Stimulated activated CD4-positive, alpha-beta T cell treated with anti-CD3 and anti-CD28 coated beads, TNF-alpha, amount 100 ng/mL, for 1 hour (primary cell): ENCODE measurements around the gene KRT15.

Experiments used
- DNase-seq, 3 donors: peaks; one replicate each; pipeline ENCODE4 v3.0.0-alpha.2; 2020; ENCODE audit warnings: low read depth in 3 of 3, low spot score in 1 of 3

KRT15 gene

GRCh38 chr17:41527063-41528023, 8.7 kb upstream of the KRT15 start:
- DNase-seq = no peak

- no peak for DNase-seq
These were observed 5.6 kb upstream of the KRT15 start for GRCh38 chr17:41524261-41524660.

DNA sequence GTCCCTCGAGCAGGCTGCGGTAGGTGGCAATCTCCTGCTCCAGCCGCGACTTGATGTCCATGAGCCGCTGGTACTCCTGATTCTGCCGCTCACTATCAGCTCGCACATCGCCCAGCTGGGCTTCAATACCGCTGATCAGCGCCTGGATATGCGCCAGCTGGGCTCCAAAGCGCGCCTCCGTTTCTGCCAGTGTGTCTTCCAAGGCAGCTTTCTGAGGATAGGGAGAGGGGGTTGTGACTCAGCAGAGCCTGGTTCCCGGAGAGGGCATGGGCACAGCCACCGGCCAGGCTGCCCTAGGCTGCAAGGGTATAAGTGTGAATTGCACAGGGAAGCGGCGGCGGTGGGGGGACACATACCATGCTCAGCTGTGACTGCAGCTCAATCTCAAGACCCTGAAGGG, 5.1 kb upstream of the KRT15 start:
- DNase-seq = no peak

- no peak for DNase-seq
These were observed 4.5 kb upstream of the KRT15 start for GRCh38 chr17:41523225-41523593.

DNA sequence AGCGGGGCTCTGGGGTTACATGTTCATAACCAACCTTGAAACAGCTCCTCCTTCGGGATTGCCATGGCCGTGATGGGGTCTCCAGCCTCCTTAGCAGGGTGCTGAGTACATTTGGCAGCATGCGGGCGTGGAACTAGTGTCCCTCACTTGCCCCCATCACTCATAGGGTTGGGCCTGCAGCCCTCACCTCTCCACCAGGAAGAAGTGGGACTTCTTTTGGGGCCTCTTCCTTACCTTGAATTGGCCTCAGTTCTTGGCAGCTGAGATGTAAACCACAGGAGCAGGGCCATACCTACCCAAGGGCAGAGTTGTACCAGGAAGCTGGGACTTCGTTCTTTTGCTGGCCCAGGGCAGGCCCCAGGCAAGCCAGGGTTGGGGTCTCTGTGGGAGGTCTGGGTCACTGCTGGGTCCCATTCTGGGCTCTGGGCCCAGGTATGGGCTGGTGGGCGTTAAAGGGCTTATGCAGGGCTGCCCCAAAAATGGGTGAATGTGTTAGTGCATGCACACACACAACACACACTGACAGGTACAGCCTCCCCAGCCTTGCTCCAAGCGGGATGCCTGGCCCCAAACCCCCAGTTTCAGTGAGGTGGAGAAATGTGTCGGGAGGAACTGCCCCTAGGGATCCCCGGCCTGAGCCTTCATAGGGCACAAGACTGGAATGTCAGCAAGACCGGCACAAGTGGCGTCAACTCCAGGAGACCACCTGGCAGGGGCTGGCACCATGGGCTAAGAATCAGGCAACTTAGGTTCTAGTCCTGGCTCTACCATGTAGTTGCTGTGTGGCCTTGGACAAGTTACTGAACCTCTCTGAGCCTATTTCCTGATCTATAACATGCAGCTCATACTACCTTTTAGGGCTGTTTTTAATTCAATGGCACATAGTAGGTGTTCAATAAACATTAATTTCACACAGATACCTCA, 3.9 kb upstream of the KRT15 start:
- no peak for DNase-seq

DNA sequence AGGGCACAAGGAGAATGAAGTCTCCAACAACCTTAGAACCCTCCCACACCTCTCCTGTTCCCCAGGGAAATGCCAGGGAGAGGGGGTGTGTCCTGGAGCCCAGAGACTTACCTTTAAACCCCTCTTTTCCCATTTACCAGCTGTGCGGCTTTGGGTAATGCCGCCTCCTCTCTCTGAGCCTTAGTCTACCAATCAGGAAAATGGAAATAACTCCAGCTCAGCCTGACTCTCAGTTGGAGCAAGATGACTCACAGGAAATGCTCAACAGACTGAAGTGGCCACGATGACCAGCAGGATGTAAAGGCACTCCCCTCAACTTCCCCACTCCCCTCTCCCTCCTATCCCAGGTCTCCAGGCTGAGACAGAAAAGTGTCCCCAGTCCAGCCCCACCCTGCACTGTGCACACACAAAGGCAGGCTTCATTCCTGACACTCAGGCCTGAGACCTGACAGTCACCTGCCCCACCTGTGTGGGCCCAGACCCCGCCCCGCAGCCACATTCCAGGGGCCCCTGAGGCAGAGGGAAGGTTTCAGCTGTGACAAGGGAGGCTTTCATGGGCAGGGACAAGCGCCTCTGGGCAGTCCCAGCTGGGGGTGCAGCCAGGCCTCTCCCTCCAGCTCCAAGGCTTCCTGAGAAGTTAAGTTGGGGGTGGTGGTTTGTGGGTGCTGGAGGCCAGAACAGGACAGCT, 3.0 kb upstream of the KRT15 start:
- no peak for DNase-seq

DNA sequence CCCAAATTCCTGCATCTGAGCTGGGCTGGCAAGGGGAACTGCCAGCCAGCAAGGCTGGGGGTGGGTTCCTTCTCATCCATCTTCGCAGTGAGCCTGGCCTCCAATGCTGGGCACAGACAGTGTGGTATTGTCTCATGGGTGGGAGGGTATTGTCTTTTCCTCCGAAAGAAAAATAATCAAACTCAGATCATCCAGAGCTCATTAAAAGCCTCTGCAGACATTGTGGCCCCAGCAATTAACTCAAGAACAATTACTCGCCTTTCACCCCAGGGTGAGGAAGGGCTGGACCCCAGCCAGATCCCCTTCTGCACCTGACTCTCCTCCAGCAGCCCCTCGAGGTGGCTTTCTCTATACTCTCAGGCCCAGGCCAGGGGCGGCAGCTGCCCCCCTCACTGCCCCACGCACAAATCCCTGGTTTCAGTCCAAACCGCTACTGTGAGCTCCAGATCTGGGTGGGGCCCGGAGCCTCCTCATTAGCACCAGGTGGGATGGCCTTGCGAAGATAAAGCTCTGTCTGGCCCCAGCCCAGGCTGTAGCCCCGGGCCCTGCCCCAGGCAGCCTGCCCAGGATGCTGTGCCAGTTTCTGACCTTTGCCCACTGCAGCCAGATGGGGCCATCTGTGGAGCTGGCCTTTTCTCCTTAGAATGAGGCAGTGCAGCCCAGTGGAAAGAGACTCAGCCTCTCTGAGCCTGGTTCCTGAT, 2.3 kb upstream of the KRT15 start:
- no peak for DNase-seq

DNA sequence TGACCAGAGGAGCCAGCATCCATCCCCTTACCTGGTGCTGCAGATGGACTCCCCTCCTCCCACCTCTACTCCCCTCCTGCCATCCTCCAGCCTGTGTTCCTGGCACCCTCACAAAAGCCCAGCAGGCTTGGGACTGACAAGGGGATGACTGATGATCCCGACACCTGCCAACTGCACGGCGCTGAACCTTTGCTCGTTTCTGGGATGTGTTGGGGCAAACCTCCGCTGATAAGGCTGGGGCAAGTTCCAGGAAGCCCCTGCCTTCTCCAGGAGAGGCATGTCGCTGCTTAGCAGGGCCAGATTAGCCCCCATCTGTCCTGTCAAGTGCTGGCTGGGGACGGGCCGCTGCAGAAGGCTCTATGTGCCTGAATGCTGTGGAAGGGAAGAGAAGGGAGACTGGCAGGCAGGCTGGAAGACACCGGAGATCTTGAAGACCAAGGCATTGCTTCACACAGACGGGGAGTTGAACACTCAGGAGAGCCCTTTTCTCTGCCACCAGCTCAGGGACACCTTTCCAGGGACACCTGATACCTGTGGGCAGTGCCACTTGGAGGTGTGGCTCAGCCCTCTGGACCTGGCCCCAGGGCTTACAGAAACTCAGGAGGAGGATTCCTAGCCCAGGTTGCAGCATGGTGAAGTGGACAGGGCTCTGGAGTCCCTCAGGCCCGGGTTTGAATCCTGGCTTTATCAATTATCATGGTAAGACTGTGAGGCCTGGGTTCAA, 973 bp upstream of the KRT15 start:
- no peak for DNase-seq

DNA sequence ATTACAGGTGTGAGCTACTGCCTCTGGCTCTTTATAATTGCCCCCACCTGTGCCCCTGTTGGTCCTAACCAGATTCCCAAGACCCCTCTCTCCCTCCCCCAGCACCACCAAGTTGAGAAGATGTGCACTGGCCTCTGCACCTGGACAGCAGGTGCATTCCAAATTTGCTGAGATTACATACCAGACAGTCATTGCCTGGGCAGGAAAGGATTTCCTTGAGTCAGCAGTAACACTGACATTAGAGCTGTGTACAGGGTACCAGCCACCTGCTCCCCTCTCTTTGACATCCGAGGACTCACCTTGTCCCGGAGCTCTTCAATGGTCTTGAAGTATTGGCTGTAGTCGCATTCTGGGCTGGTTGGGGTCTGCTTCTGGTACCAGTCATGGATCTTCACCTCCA, 659 bp downstream of the KRT15 start:
- no peak for DNase-seq

GRCh38 chr17:41516830-41517283, 1.8 kb downstream of the KRT15 start:
- DNase-seq = no peak

DNA sequence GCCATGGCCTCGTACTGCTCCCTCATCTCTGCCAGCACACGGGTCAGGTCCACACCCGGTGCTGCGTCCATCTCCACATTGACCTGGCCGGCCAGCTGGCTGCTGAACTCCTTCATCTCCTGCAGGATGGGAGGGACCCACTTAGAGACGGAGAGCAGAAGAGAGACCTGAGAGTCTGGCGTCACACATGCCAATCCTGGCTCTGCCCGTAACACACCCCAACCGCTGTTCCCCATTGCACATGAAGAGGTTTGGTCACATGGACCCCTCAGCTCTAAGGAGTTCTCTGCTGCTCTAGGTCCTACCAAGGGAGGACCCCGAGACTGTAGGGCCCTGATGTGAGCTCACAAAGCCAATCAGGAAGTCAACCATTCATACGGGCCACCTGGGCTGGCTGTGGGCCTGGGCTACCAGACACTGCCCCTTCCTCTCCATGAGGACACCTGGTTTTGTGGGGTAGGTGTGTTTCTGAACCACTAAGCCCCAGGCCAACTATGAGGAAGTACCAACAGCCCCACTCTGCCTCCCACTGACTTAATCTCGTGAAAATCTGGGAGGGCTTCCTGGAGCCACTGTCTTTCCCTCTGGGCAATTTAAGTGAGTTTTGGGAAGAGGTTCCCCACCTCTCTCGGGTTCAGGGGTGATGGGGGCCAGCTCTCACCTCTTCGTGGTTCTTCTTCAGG, 2.4 kb downstream of the KRT15 start:
- no peak for DNase-seq

DNA sequence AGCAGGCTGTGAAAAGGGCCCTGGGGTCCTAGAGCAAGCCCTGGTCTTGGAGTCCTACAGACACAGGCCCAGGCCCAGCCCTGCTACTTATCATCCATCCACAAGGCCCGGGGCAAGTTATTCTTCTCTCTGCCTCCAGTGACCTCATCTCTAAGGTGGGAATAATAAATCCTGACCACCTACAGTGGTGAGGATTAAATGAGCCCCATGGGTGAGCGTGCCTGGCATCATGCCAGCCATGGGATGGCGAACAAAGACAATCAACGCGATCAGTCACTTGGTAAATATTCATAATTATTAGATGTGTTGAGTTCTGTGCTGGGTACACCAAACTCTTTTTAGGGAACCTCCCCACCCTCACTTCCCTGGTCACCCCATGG, 5.5 kb downstream of the KRT15 start:
- no peak for DNase-seq

- no peak for DNase-seq
These were observed 6.0 kb downstream of the KRT15 start for GRCh38 chr17:41512546-41513167.

DNA sequence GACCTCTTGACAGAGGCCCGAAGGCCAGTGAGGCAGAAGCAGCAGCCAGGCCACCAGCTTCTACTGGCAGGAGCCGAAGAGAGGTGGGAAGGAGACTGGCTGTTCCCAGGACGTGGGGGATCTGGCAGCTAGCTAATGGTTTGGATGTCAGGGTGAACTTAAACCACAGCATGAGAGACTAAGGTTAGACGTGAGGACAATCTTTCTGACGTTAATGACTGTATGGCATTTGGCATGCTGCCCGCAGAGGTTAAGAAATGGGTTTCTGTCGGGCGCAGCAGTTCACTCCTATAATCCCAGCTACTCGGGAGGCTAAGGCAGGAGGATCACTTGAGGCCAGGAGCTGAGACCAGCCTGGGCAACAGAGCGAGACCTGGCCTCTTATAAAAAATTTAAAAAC, 7.0 kb downstream of the KRT15 start:
- no peak for DNase-seq

DNA sequence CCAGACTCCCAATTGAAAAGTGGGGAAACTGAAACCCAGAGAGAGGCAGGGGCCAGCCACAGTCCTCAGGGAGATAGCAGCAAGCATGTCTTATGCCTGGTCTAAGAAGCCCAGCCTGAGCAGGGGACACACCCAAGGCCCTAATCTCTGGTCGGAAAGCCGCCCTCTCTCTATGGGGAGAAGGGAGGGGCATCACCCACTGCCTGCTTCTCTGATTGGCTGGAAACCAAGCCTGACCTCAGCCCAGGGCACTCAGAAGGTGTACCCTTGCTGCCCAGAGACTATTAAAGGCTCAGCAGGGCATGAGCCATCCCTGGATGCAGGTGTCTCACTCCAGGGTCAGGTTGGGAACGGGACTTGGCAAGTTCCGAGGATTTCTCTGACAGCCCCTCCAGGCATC, 7.6 kb downstream of the KRT15 start:
- no peak for DNase-seq

DNA sequence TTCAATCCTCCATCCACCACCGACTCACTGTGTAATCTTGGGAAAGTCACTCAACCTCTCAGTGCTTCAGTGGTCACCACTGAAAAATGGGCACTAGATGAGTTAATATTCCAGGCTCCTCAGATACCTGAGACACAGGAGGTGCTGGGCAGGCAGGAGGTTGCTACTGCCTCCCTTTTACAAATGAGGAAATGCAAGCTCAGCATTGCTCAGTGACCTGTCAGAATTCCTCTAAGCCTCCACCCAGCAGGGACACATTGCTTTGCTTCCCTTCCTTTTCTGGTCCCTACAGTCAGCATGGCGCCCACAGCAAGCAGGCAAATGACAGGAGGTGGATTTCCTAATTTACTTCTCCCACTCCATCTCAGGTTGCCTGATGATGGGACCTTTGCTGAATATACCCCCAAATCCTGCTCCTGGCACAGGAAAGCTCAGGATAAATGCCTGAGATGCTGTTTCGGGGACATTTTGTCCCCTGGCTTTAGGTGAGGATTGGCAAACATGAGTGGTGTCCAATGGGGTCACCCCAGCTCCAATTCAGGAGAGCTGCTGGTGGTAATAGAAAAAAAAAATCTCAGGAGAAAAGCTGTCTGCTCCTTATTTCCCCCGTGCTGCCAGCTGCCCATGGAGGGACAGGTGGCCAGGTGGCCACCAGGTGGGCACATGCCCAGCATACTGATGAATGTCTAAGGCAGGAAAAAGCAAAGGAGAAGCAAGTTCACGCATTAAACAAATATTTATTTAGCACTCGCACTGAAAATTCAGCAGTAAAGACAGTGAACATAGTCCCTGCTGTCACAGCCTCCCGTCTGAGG, 8.2 kb downstream of the KRT15 start:
- DNase-seq = no peak

GRCh38 chr17:41507315-41507880, 11.3 kb downstream of the KRT15 start:
- DNase-seq = no peak
